ENCODE results near the gene ACTR6.
"Not testable (repeated sequence)": the region's sequence is repeated elsewhere in the genome, so short reads cannot be mapped to it uniquely, and the experiment has no call there.

The ACTR6 gene

GRCh38 chr12:100207311-100207710, 6.7 kb downstream of the ACTR6 start:
- H3K4me2 ChIP-seq (ENCODE audit: low read length), result no peak overlapping the region
- no peaks in the 10 kb centered on the region for H3K9me3 ChIP-seq (replicated peaks; ENCODE audit: low read length)
- H3K36me3 ChIP-seq (ENCODE audit: insufficient read depth, low read length), result peaks cover 32% of the 10 kb centered on the region
- H3K4me1 ChIP-seq (ENCODE audit: control insufficient read depth, insufficient read depth, low read length), result no peaks in the 10 kb centered on the region
- no peak overlapping the region for H3K4me3 ChIP-seq (ENCODE audit: low read length)
- H3K9ac ChIP-seq (ENCODE audit: low read depth, low read length), result no peak overlapping the region
- H3K27me3 ChIP-seq (ENCODE audit: control insufficient read depth, insufficient read depth, low read length), result no peaks in the 10 kb centered on the region

- Histone ChIP-seq H3K36me3 (ENCODE audit: insufficient read depth, low read length) (peaks cover 40% of the 10 kb centered on the region), H3K27me3 (ENCODE audit: control insufficient read depth, insufficient read depth, low read length) (no peaks in the 10 kb centered on the region), H3K9ac (ENCODE audit: low read depth, low read length) (no peak overlapping the region), H3K9me3 (replicated peaks; ENCODE audit: low read length) (no peaks in the 10 kb centered on the region), H3K4me3 (ENCODE audit: low read length) (no peak overlapping the region), H3K4me1 (ENCODE audit: control insufficient read depth, insufficient read depth, low read length) (no peaks in the 10 kb centered on the region), H3K4me2 (ENCODE audit: low read length) (no peak overlapping the region)
Measured at GRCh38 chr12:100208834-100209233, 8.2 kb downstream of the ACTR6 start.

GRCh38 chr12:100211698-100212097, 11.1 kb downstream of the ACTR6 start:
- H3K9ac ChIP-seq (ENCODE audit: low read depth, low read length), result no peak overlapping the region
- H3K4me3 ChIP-seq (ENCODE audit: low read length), result no peak overlapping the region
- peaks cover 45% of the 10 kb centered on the region for H3K36me3 ChIP-seq (ENCODE audit: insufficient read depth, low read length)
- H3K27me3 ChIP-seq (ENCODE audit: control insufficient read depth, insufficient read depth, low read length), result no peaks in the 10 kb centered on the region
- no peaks in the 10 kb centered on the region for H3K9me3 ChIP-seq (replicated peaks; ENCODE audit: low read length)
- H3K4me2 ChIP-seq (ENCODE audit: low read length), result no peak overlapping the region
- no peaks in the 10 kb centered on the region for H3K4me1 ChIP-seq (ENCODE audit: control insufficient read depth, insufficient read depth, low read length)

- H3K27me3 ChIP-seq (ENCODE audit: control insufficient read depth, insufficient read depth, low read length), result no peaks in the 10 kb centered on the region
- H3K4me3 ChIP-seq (ENCODE audit: low read length), result no peak overlapping the region
- H3K9ac ChIP-seq (ENCODE audit: low read depth, low read length), result no peak overlapping the region
- no peaks in the 10 kb centered on the region for H3K9me3 ChIP-seq (replicated peaks; ENCODE audit: low read length)
- no peak overlapping the region for H3K4me2 ChIP-seq (ENCODE audit: low read length)
- peaks cover 41% of the 10 kb centered on the region for H3K36me3 ChIP-seq (ENCODE audit: insufficient read depth, low read length)
- no peaks in the 10 kb centered on the region for H3K4me1 ChIP-seq (ENCODE audit: control insufficient read depth, insufficient read depth, low read length)
Measured at GRCh38 chr12:100213016-100213891, 12.6 kb downstream of the ACTR6 start.

DNA sequence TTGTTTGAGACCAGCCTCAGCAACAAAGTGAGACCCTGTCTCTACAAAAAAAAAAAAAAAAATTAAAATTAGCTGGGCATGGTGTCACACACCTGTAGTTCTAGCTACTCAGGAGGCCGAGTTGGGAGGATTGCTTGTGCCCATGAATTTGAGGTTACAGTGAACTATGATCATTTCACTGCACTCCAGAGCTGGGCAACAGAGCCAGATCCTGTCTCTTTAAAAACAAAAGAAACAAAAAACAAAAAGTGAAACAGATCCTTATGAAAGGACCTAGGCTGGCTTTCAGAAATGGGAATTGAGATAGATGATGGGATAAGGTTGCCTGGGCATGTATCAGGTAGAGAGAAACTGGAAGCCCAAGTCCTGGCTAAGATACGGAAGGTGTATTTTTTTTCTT, 13.9 kb downstream of the ACTR6 start:
- Histone ChIP-seq H3K4me2 (ENCODE audit: low read length) (no peak overlapping the region), H3K27me3 (ENCODE audit: control insufficient read depth, insufficient read depth, low read length) (no peaks in the 10 kb centered on the region), H3K9ac (ENCODE audit: low read depth, low read length) (no peak overlapping the region), H3K36me3 (ENCODE audit: insufficient read depth, low read length) (peaks cover 38% of the 10 kb centered on the region), H3K9me3 (replicated peaks; ENCODE audit: low read length) (no peaks in the 10 kb centered on the region), H3K4me1 (ENCODE audit: control insufficient read depth, insufficient read depth, low read length) (no peaks in the 10 kb centered on the region), H3K4me3 (ENCODE audit: low read length) (no peak overlapping the region)

DNA sequence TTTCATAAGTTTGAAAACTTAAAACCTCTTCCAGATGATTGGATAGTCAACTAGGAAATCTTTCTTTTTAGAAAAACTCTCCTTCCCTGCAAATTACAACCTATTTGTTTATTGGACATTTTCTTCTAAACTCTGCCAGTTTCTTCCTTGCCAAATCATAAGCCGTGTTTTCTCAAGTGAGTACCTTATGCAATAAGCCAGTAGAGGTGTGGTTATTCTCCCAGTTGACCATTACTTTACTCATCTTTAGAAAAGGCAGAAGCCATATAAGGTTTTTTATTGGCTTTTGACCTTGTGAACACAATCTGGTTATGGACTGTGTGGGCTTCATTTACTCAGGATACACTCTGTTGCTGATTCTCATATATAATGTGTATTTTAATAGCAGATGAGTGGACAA, 14.6 kb downstream of the ACTR6 start:
- Histone ChIP-seq H3K9me3 (replicated peaks; ENCODE audit: low read length) (no peaks in the 10 kb centered on the region), H3K36me3 (ENCODE audit: insufficient read depth, low read length) (peaks cover 38% of the 10 kb centered on the region), H3K27me3 (ENCODE audit: control insufficient read depth, insufficient read depth, low read length) (no peaks in the 10 kb centered on the region), H3K4me3 (ENCODE audit: low read length) (no peak overlapping the region), H3K9ac (ENCODE audit: low read depth, low read length) (no peak overlapping the region), H3K4me2 (ENCODE audit: low read length) (no peak overlapping the region), H3K4me1 (ENCODE audit: control insufficient read depth, insufficient read depth, low read length) (no peaks in the 10 kb centered on the region)

DNA sequence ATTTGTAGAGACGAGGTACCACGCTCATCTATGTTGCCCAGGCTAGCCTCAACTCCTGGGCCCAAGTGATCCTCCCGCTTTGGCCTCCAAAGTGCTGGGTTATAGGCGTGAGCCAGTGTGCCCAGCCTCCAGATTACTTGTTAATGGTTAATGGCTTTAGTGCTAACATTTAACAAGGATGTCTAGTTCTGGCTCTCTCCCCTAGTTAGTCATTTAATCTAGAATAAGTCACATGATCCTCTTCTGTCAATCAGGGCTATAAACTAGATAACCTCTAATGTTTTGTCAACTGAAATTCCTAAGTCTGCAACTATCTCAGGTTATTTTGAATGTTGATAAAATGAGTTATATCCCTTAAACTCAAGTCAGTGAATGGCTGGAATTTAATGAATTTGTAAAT, 15.7 kb downstream of the ACTR6 start:
- Histone ChIP-seq H3K27me3 (ENCODE audit: control insufficient read depth, insufficient read depth, low read length) (no peaks in the 10 kb centered on the region), H3K4me1 (ENCODE audit: control insufficient read depth, insufficient read depth, low read length) (no peaks in the 10 kb centered on the region), H3K4me3 (ENCODE audit: low read length) (no peak overlapping the region), H3K36me3 (ENCODE audit: insufficient read depth, low read length) (peaks cover 36% of the 10 kb centered on the region), H3K4me2 (ENCODE audit: low read length) (no peak overlapping the region), H3K9ac (ENCODE audit: low read depth, low read length) (no peak overlapping the region), H3K9me3 (replicated peaks; ENCODE audit: low read length) (no peaks in the 10 kb centered on the region)

- H3K36me3 ChIP-seq (ENCODE audit: insufficient read depth, low read length), result peaks cover 40% of the 10 kb centered on the region
- no peaks in the 10 kb centered on the region for H3K4me1 ChIP-seq (ENCODE audit: control insufficient read depth, insufficient read depth, low read length)
- H3K9me3 ChIP-seq (replicated peaks; ENCODE audit: low read length), result no peaks in the 10 kb centered on the region
- H3K27me3 ChIP-seq (ENCODE audit: control insufficient read depth, insufficient read depth, low read length), result no peaks in the 10 kb centered on the region
- H3K9ac ChIP-seq (ENCODE audit: low read depth, low read length), result no peak overlapping the region
- no peak overlapping the region for H3K4me2 ChIP-seq (ENCODE audit: low read length)
- no peak overlapping the region for H3K4me3 ChIP-seq (ENCODE audit: low read length)
Measured at GRCh38 chr12:100219328-100220109, 18.9 kb downstream of the ACTR6 start.

DNA sequence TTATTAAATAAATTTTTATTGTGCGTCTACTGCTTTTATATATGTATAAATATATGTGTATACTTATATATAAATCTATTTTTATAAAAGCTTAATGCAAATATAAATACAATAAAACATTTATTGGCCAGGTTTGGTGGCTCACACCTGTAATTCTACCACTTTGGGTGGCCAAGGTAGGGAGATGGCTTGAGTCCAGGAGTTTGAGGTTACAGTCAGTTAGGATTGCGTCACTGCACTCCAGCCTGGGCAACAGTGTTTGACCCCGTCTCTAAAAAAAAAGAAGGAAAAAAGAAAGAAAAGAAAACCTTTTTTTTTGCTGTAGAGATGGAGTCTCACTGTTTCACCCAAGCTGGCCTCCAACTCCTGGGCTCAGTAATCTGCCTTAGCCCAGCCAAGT, 20.9 kb downstream of the ACTR6 start:
- no peaks in the 10 kb centered on the region for H3K27me3 ChIP-seq (ENCODE audit: control insufficient read depth, insufficient read depth, low read length)
- no peak overlapping the region for H3K9ac ChIP-seq (ENCODE audit: low read depth, low read length)
- H3K4me1 ChIP-seq (ENCODE audit: control insufficient read depth, insufficient read depth, low read length), result no peaks in the 10 kb centered on the region
- H3K9me3 ChIP-seq (replicated peaks; ENCODE audit: low read length), result no peaks in the 10 kb centered on the region
- no peak overlapping the region for H3K4me3 ChIP-seq (ENCODE audit: low read length)
- peaks cover 43% of the 10 kb centered on the region for H3K36me3 ChIP-seq (ENCODE audit: insufficient read depth, low read length)
- H3K4me2 ChIP-seq (ENCODE audit: low read length), result no peak overlapping the region

DNA sequence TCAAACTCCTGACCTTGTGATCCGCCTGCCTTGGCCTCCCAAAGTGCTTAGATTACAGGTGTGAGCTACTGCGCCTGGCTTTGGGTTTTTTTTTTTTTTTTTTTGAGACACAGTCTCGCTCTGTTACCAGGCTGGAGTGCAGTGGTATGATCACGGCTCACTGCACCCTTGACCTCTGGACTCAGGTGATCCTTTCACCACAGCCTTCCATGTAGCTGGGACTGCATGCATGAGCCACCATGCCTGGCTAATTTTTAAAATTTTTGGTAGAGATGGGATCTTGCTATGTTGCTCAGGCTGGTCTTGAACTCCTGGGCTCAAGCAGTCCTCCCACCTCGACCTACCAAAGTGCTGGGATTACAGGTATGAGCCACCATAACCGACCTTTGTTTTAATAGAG, 21.6 kb downstream of the ACTR6 start:
- not testable (repeated sequence) for H3K4me1 ChIP-seq (ENCODE audit: control insufficient read depth, insufficient read depth, low read length); H3K4me3 ChIP-seq (ENCODE audit: low read length); H3K4me2 ChIP-seq (ENCODE audit: low read length); H3K27me3 ChIP-seq (ENCODE audit: control insufficient read depth, insufficient read depth, low read length); H3K9ac ChIP-seq (ENCODE audit: low read depth, low read length); H3K9me3 ChIP-seq (replicated peaks; ENCODE audit: low read length)
- peaks cover 43% of the 10 kb centered on the region for H3K36me3 ChIP-seq (ENCODE audit: insufficient read depth, low read length)

- Histone ChIP-seq H3K27me3 (ENCODE audit: control insufficient read depth, insufficient read depth, low read length) (no peaks in the 10 kb centered on the region), H3K36me3 (ENCODE audit: insufficient read depth, low read length) (peaks cover 26% of the 10 kb centered on the region), H3K4me1 (ENCODE audit: control insufficient read depth, insufficient read depth, low read length) (no peaks in the 10 kb centered on the region), H3K9ac (ENCODE audit: low read depth, low read length) (no peak overlapping the region), H3K9me3 (replicated peaks; ENCODE audit: low read length) (no peaks in the 10 kb centered on the region), H3K4me3 (ENCODE audit: low read length) (no peak overlapping the region), H3K4me2 (ENCODE audit: low read length) (no peak overlapping the region)
Measured at GRCh38 chr12:100225491-100225890, 24.9 kb downstream of the ACTR6 start.

Data from skeletal muscle satellite cell (primary cell).